NCI-H446 (cell line): ENCODE results near the gene MAPKAPK2.

ENCODE experiments used
- DNase-seq, 2 experiments: peaks; one replicate each; lab custom pipeline; 2025; lab: John Stamatoyannopoulos, UW

Gene MAPKAPK2

GRCh38 chr1:206722751-206723461 lies 38.2 kb downstream of the MAPKAPK2 start:
- peak in 1 of 2 experiments; percentile 36 for DNase-seq

GRCh38 chr1:206723462-206723804 lies 38.7 kb downstream of the MAPKAPK2 start:
- no peak for DNase-seq

DNA sequence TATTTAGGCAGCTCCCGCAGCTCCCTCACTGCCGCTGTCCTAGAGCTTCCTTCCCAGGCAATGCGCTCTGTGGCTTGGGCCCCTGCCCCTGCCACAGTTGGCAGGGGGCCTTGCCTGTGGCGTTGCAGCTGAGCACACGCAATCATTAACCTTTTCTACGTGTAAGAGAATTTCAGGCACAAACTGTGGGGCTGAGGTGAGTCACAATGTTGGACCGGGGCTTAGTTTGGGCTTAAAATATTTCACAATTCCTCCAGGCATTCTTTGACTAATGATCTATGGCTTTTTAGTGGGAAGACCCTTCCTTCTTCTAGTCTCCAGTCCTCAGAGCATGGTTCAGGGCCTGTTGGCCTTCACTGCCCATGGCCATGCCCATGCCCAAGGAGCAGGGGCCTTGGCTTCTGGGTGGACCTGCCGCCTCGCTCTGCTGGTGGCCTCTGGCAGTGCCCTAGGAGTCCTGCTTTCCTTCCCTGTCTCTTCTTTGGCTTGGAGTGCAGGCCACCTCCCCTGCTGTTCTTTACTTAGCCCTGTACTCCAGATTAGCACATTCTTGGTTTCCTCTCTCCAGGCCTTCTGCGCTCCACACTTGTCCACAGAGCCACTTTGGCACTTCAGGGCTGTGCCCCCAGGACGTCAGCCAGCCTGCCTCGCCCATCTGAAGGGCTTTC lies 39.2 kb downstream of the MAPKAPK2 start:
- DNase-seq: no peak

DNA sequence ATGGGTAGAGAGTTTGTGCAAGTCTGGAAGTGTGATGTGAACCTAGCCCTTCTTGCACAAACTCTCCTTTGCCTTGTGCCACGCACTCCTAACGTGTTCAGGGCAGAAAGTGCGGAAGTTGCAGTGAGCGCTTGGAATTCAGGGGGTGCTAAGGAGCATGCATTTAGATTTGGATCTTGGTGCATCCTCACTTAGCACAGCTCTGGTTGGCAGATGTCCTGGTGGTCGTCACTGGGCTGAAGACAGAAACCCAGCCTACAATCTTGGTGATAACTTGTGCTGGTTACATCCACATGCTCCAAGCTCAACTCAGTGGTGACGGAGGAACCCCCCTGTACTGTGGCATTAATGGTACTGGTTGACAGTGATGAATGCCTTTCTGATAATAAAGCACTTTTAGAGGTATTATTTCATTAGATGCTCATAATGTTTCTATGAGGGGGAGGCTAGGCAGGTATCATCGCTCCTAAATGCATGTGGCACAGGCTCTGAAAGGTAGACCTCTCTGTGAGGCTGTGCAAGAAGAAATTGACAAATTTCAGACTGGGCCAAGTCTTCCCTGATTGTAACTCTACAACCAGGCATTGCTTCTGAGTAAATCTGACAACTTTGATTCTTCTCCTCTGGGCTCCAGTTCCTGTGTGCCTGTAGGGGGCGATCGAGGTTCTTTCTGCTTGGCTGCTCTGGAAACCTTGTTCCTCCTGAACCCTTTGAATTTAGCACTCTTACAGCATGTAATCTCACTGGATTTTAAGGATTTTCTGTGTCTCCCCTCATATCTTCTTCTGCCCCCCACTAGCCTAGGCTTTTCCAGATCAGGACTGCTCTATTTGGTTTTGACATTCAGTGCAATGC lies 40.6 kb downstream of the MAPKAPK2 start:
- peak in 1 of 2 experiments; percentile 61 for DNase-seq

GRCh38 chr1:206727981-206728696 lies 43.4 kb downstream of the MAPKAPK2 start:
- peak in 1 of 2 experiments; percentile 38 for DNase-seq

GRCh38 chr1:206728697-206728987 lies 43.9 kb downstream of the MAPKAPK2 start:
- no peak for DNase-seq

GRCh38 chr1:206729050-206729449 lies 44.3 kb downstream of the MAPKAPK2 start:
- no peak for DNase-seq

DNA sequence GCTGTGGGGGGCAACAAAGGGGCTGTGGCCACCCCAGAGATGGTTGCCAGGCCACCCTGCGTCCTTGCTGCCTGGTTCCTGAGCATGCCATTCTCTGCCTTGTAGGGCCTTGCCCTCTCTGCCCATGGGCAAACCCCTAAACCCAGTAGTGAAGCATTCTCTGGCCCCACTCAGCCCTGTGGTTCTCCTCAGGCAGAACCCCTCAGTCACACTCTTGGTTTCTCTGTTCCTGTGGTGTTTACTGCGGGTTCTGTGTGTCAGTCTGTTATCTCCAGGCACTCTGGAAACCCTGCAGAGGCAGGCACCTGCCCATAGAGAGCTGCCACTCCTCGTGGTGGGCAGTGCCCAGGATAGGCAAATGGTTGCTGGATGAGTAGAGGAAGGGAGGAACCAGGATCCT lies 44.8 kb downstream of the MAPKAPK2 start:
- no peak for DNase-seq

GRCh38 chr1:206732508-206732907 lies 47.8 kb downstream of the MAPKAPK2 start:
- no peak for DNase-seq

GRCh38 chr1:206732992-206733391 lies 48.3 kb downstream of the MAPKAPK2 start:
- no peak for DNase-seq

GRCh38 chr1:206734499-206735142 lies 49.9 kb downstream of the MAPKAPK2 start:
- peak in 1 of 2 experiments; percentile 60 for DNase-seq

DNA sequence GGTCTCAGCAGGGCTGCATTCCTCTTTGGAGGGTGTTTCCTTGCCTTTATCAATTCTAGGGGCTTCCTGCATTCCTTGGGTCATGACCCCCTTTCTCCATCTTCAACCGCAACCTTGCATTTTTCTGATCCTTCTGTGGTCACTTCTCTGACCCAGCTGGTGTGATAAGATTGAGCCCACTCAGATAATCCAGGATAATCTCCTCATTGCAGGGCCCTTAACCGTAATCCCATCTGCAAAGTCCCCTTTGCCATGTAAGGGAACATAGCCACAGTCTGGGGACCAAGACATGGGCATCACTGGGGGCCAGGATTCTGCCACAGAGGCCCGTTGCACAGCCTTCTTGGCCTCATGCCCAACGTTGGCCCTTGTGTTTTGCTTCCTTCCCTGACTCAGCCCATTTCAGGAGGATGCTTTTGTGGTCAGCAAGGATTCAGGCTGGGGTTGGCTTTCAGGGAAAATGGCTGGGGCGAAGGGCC lies 50.9 kb downstream of the MAPKAPK2 start:
- DNase-seq: no peak

GRCh38 chr1:206736878-206737728 lies 52.4 kb downstream of the MAPKAPK2 start:
- no peak for DNase-seq

DNA sequence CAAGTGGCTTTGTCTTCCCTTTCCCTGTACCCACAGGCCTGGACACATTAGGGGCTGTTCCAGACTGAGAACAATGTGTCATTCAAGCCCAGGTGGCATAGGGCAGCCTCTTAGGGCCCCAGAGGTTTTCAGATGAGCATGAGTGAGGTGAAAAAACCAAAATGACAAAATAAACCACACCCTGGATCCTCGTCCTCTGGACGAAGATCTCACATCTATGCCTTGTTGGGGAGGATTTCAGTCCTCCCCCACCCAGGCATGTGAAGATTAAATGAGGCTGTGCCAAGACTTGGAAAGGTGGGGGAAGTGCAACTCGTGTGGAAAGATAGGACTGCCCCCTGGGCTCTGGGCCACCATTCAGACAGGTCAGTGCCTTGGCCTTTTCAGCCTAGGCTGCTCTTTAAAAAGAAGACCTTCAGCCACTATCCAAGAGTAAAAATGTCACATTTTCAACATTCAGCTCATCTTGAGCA lies 53.1 kb downstream of the MAPKAPK2 start:
- DNase-seq: no peak

- peak; percentile 30 to 72 for DNase-seq
Observed at GRCh38 chr1:206738370-206739366, 54.0 kb downstream of the MAPKAPK2 start.

DNA sequence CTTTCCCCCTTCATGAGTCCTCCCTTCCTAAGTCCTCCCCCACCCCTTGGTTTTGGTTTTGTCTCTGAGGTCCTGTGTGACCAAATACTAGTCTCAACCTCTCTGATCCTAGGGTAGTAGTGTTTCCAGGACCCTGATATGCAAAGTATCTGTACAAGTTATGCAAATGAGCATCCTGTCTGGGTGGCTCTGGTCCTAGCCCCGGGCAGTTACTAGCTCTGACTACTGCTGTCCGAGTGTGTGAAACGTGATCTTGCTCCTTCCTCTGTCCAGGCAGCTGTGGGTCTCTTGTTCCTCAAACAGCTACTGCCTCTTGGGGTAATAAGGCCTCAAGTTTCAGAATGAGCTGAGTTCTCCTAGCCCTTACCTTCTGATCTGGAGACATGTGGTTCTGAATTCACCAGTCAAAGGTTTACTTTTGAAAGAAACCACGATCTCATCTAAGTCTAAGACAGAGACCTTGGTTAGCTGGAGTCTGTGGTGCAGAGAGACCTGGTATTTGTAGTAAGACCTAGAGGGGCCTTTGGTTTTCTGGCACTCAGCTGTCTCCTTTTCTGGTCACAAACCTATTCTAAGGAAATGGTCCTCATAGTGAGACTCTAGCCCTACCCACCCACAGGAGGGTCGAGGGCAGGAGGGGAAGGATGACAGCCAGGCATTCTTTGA lies 54.8 kb downstream of the MAPKAPK2 start:
- no peak for DNase-seq

- no peak for DNase-seq
Observed at GRCh38 chr1:206741142-206741701, 56.5 kb downstream of the MAPKAPK2 start.

- DNase-seq: no peak
Observed at GRCh38 chr1:206742719-206743383, 58.1 kb downstream of the MAPKAPK2 start.
